SK-N-SH (cell line): ENCODE results near the gene CSTA. TPM values are rescaled to one million over a fixed set of nuclear protein-coding genes. Genes with fewer than 3 reads are reported as not detected.

Experiments used
- CTCF ChIA-PET: fragments of 300-600, 350-600 bp; formaldehyde crosslinking; extraction: SDS; loops from one replicate; lab custom pipeline; 2021; lab: Yijun Ruan, JAX
- POLR2A ChIA-PET: fragments of 350-600 bp; sonication (Branson Sonifier 250); formaldehyde crosslinking; extraction: SDS; loops from one replicate; lab custom pipeline; 2020; ENCODE audit warnings: antibody characterized with exemption, inconsistent platforms; lab: Yijun Ruan, JAX
- DNase-seq: peaks from one replicate; pipeline ENCODE4 v3.0.0; 2012
- H2AFZ ChIP-seq: fragments of 200-600 bp; sonication (generic); 2 replicates; pipeline ENCODE4 v1.8.1; 2016; ENCODE audit warnings: antibody characterized with exemption, mild to moderate bottlenecking, low read depth
- H3F3A ChIP-seq: fragments of 200-600 bp; sonication (generic); replicated peaks from 2 replicates; pipeline ENCODE3; 2016; ENCODE audit warnings: antibody characterized with exemption, mild to moderate bottlenecking; ENCODE audit not compliant: insufficient read depth
- H3K27ac ChIP-seq, 2 experiments: fragments of 200-500 bp in 1 of 2; fragments of 200-600 bp in 1 of 2; sonication (Bioruptor generic) in 1 of 2; sonication (generic), shearing (Covaris generic) in 1 of 2; 2 replicates each; pipeline versions ENCODE4 v1.5.1 to v1.6.1; 2014 to 2016; ENCODE audit warnings: low read depth in 2 of 2, inconsistent platforms in 1 of 2, low read length in 1 of 2, mild to moderate bottlenecking in 1 of 2, mixed read lengths in 1 of 2
- H3K27me3 ChIP-seq: fragments of 200-600 bp; sonication (generic), shearing (Covaris generic); 2 replicates; pipeline ENCODE4 v1.6.1; 2016; ENCODE audit warnings: mixed run types; ENCODE audit not compliant: insufficient read depth
- H3K36me3 ChIP-seq, 2 experiments: fragments of 200-500 bp in 1 of 2; fragments of 200-600 bp in 1 of 2; sonication (Bioruptor generic) in 1 of 2; sonication (generic) in 1 of 2; replicated peaks in 1 of 2; 2 replicates each; pipeline versions ENCODE3 to v1.5.1; 2014 to 2016; ENCODE audit warnings: low read length in 1 of 2, mild to moderate bottlenecking in 1 of 2; ENCODE audit not compliant: insufficient read depth in 2 of 2, control insufficient read depth in 1 of 2
- H3K4me1 ChIP-seq, 2 experiments: fragments of 200-500 bp in 1 of 2; fragments of 200-600 bp in 1 of 2; sonication (Bioruptor generic) in 1 of 2; sonication (generic), shearing (Covaris generic) in 1 of 2; 2 replicates each; pipeline versions ENCODE4 v1.5.1 to v1.6.1; 2014 to 2016; ENCODE audit warnings: low read depth in 1 of 2, low read length in 1 of 2, mixed run types in 1 of 2; ENCODE audit not compliant: insufficient read depth in 2 of 2, control insufficient read depth in 1 of 2
- H3K4me2 ChIP-seq: fragments of 200-600 bp; sonication (generic), shearing (Covaris generic); 2 replicates; pipeline ENCODE4 v1.6.1; 2017; ENCODE audit warnings: mixed run types
- H3K4me3 ChIP-seq, 2 experiments: fragments of 200-500 bp in 1 of 2; fragments of 200-600 bp in 1 of 2; sonication (Bioruptor generic) in 1 of 2; sonication (generic), shearing (Covaris generic) in 1 of 2; 2 replicates each; pipeline versions ENCODE4 v1.5.1 to v1.8.1; 2014 to 2016; ENCODE audit warnings: low read depth in 2 of 2, inconsistent platforms in 1 of 2, low read length in 1 of 2, mild to moderate bottlenecking in 1 of 2, mixed read lengths in 1 of 2, moderate library complexity in 1 of 2
- H3K79me2 ChIP-seq: fragments of 200-600 bp; sonication (generic); 2 replicates; pipeline ENCODE4 v1.8.1; 2017; ENCODE audit warnings: mild to moderate bottlenecking; ENCODE audit not compliant: insufficient read depth
- H3K9ac ChIP-seq: fragments of 200-600 bp; sonication (generic); 2 replicates; pipeline ENCODE4 v1.6.1; 2017; ENCODE audit warnings: mixed run types
- H3K9me2 ChIP-seq: fragments of 200-600 bp; sonication (generic); 2 replicates; pipeline ENCODE4 v1.6.1; 2017; ENCODE audit warnings: mixed run types
- H3K9me3 ChIP-seq: fragments of 200-600 bp; sonication (generic); 2 replicates; pipeline ENCODE4 v1.6.1; 2017; ENCODE audit warnings: mixed run types, mild to moderate bottlenecking, moderate library complexity
- H4K20me1 ChIP-seq: fragments of 200-600 bp; sonication (generic); 2 replicates; pipeline ENCODE4 v1.6.1; 2017; ENCODE audit warnings: mild to moderate bottlenecking, mixed run types; ENCODE audit not compliant: insufficient read depth
- CTCF ChIP-seq: fragments of 200-600 bp; sonication (generic); IDR thresholded peaks from 2 replicates; pipeline ENCODE4 v1.6.1; 2017; ENCODE audit warnings: antibody characterized with exemption, mild to moderate bottlenecking, moderate library complexity
- ELF1 ChIP-seq: IDR thresholded peaks from 2 replicates; pipeline ENCODE4 v1.4.0; 2012
- FOXJ3 ChIP-seq: sonication (generic); formaldehyde crosslinking; IDR thresholded peaks from 2 replicates; pipeline ENCODE4 v1.5.1; 2020; ENCODE audit warnings: mild to moderate bottlenecking, missing genetic modification reagents
- IRF3 ChIP-seq: fragments of 150-350 bp; IDR thresholded peaks from 2 replicates; pipeline ENCODE4 v1.6.1; 2016; ENCODE audit warnings: mild to moderate bottlenecking, low read depth, low read length
- JUND ChIP-seq: IDR thresholded peaks from 2 replicates; pipeline ENCODE4 v1.4.0; 2012
- MAX ChIP-seq: IDR thresholded peaks from 2 replicates; pipeline ENCODE4 v1.4.0; 2012; ENCODE audit warnings: low read depth
- MEF2A ChIP-seq: IDR thresholded peaks from 2 replicates; pipeline ENCODE4 v1.4.0; 2012; ENCODE audit warnings: low read depth, borderline replicate concordance
- PBX3 ChIP-seq: IDR thresholded peaks from 2 replicates; pipeline ENCODE4; 2012
- RCOR1 ChIP-seq: fragments of 150-350 bp; IDR thresholded peaks from 2 replicates; pipeline ENCODE4 v1.6.1; 2017; ENCODE audit warnings: antibody characterized with exemption, low read length
- RFX5 ChIP-seq: IDR thresholded peaks from 2 replicates; pipeline ENCODE4 v1.6.1; 2012; ENCODE audit warnings: mild to moderate bottlenecking, improper control_type of control experiment, low read length
- RXRA ChIP-seq: IDR thresholded peaks from 2 replicates; pipeline ENCODE4 v1.4.0; 2012; ENCODE audit warnings: low read depth, mild to moderate bottlenecking, borderline replicate concordance
- SIN3A ChIP-seq: IDR thresholded peaks from 2 replicates; pipeline ENCODE4 v1.6.1; 2012; ENCODE audit warnings: low read depth, mild to moderate bottlenecking, low read length, moderate library complexity, borderline replicate concordance
- SMC3 ChIP-seq: IDR thresholded peaks from 2 replicates; pipeline ENCODE4 v1.6.1; 2012; ENCODE audit warnings: low read depth, low read length, improper control_type of control experiment
- TCF12 ChIP-seq: IDR thresholded peaks from 2 replicates; pipeline ENCODE4 v1.4.0; 2012
- USF1 ChIP-seq: IDR thresholded peaks from 2 replicates; pipeline ENCODE4 v1.4.0; 2012; ENCODE audit warnings: low read depth, borderline replicate concordance
- YY1 ChIP-seq: IDR thresholded peaks from 2 replicates; pipeline ENCODE4 v1.4.0; 2012; ENCODE audit warnings: low read depth, mild to moderate bottlenecking
- WGBS: methylation state at CpG from one replicate; pipeline ENCODE4 v1.1.6; 2017; ENCODE audit warnings: low lambda C conversion rate; 5-methylcytosine and 5-hydroxymethylcytosine counted together
- polyA plus RNA-seq, 3 experiments: library from polyadenylated mRNA; depleted of rRNA; stranded (reverse); fragments of >200 nt; gene quantifications; 2 replicates each; pipeline ENCODE4 v1.2.3, GENCODE V29; 2012

CSTA gene
- polyA plus RNA-seq, 1 of the 3 experiments (the other 2 are of a cell fraction), result not detected

GRCh38 chr3:122366379-122366749 lies 41.3 kb downstream of the CSTA start:
- Histone ChIP-seq H3K79me2 (no peaks in the 10 kb centered on the region), H3K27me3 (no peaks in the 10 kb centered on the region), H4K20me1 (no peaks in the 10 kb centered on the region), H3K4me3 (no peak overlapping the region), H3K4me1 (no peaks in the 10 kb centered on the region), H3K4me2 (no peak overlapping the region), H2AFZ (no peak overlapping the region), H3K27ac (no peak overlapping the region), H3K36me3 (peaks cover 42 to 67% of the 10 kb centered on the region in 2 experiments), H3K9ac (no peak overlapping the region), H3K9me2 (no peaks in the 10 kb centered on the region), H3F3A (peaks cover 7% of the 10 kb centered on the region)
- DNase-seq, result no peak
- CTCF ChIA-PET, result no interaction called here
- POLR2A ChIA-PET, result no interaction called here
- 90% methylated on average over 5 of the region's 5 CpGs for WGBS
- no peak for TF ChIP-seq RFX5
- no peak for TF ChIP-seq SIN3A
- TF ChIP-seq ELF1, result no peak
- no peak for TF ChIP-seq FOXJ3 (CRISPR knock-in tag)
- TF ChIP-seq SMC3, result no peak
- TF ChIP-seq IRF3, result no peak
- no peak for TF ChIP-seq RCOR1
- no peak for TF ChIP-seq TCF12
- TF ChIP-seq USF1, result no peak
- no peak for TF ChIP-seq MEF2A
- TF ChIP-seq JUND, result no peak
- no peak for TF ChIP-seq PBX3
- no peak for TF ChIP-seq CTCF
- TF ChIP-seq YY1, result no peak
- no peak for TF ChIP-seq RXRA
- no peak for TF ChIP-seq MAX
- TF ChIP-seq, all 33 proteins: peak for 0
- no peaks in the 10 kb centered on the region for H3K9me3 ChIP-seq
